NB4 (cell line): Measurements from ENCODE around the gene TNS1.

Source experiments
- DNase-seq: peaks from one replicate; pipeline ENCODE4 v3.0.0; 2010; ENCODE audit warnings: low read depth
- H3K4me3 ChIP-seq: one replicate; pipeline ENCODE4 v1.5.1; 2011; ENCODE audit warnings: mild to moderate bottlenecking, low read depth, low read length, moderate library complexity
- CTCF ChIP-seq: IDR thresholded peaks from one replicate; pipeline ENCODE4 v1.5.1; 2012; ENCODE audit warnings: low read depth, low read length
- MYC ChIP-seq: IDR thresholded peaks from 2 replicates; pipeline ENCODE4 v1.6.1; 2011; ENCODE audit warnings: low read depth, low read length
- POLR2A ChIP-seq: IDR thresholded peaks from 2 replicates; pipeline ENCODE4 v1.6.1; 2011; ENCODE audit warnings: mild to moderate bottlenecking; ENCODE audit not compliant: insufficient read length; ENCODE audit errors: extremely low read depth
- TF ChIP-seq, protein P1 (sequence below): IDR thresholded peaks from 2 replicates; pipeline ENCODE4 v1.6.1; 2011; ENCODE audit warnings: low read depth, low read length

Gene TNS1

DNA sequence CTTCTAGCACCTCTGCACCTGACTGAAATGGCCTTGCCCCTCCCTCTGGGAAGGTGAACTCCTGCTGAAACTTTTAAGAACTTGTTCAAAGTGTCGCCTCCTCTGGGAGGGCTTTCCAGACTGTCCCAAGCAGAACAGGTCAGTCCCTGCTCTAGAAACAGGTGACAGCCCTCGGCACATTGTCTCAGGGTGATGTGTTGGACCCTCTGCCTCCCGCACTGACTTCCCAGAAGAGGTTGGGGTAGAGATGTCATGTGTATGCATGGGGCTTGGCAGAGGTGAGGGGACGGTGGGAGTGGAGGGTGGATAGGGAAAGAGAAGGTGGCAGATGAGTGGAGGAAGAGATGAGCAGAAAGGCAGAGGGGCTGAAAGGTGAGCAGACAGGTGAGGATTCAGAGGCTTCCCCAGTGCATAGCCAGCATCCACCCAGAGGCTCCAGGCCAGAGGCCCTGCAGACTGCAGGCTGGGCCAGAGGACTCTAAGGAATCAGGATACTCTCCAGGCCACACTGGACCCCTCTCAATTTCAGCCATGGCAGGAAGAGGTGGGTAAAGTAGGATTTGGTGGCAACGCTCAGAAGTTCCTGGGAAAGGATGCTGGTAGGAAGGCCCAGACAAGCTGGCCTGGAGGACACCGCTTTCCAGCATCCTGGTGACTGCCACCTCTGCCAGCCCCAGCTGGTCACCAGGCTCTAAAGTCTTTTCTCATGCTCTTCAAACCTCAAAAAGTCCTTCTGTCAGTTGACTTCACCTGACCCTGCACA, 24.8 kb upstream of the TNS1 start:
- TF ChIP-seq MYC: no peak
- TF ChIP-seq POLR2A: no peak
- TF ChIP-seq, protein P1, sequence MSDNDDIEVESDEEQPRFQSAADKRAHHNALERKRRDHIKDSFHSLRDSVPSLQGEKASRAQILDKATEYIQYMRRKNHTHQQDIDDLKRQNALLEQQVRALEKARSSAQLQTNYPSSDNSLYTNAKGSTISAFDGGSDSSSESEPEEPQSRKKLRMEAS: no peak
- no peak for TF ChIP-seq CTCF
- DNase-seq: no peak
- H3K4me3 ChIP-seq: no peak overlapping the region

DNA sequence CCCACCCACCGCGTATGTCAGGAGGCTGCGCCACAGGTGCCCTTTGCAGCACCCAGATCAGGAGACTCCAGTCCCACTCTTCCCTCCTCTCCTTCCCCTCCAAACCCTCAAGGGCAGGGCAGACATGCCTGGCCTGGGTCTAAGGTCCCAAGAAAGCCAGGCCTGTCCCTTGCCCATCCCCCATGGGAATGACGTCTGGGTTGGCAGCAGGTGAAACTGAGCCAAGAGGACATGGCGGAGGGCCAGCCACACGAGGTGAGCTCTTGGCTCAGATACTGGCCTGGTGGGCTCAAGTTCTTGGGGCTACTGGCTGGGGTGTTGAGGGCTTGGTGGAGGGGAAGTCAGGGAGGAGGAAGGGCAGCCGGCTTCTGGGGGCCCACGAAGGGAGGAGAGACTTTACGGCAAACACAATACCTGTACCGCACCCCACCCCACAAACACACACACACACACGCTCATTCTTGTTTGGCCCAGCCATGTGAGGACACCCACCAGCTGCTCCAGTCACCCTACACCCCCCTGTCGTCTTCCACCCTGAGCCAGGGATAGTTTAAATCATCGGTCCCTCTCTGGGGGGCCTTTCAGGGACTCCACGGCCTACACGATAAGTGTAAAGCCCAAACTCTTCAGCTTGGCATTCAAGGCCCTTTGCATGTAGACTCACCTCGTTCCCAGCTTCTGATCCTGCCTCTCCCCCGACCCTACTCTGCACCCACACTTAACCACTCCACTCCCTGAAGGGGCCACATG, 24.1 kb upstream of the TNS1 start:
- DNase-seq: no peak
- TF ChIP-seq MYC (no peak), POLR2A (no peak), CTCF (no peak)
- TF ChIP-seq, protein P1: no peak
- H3K4me3 ChIP-seq: no peak overlapping the region

DNA sequence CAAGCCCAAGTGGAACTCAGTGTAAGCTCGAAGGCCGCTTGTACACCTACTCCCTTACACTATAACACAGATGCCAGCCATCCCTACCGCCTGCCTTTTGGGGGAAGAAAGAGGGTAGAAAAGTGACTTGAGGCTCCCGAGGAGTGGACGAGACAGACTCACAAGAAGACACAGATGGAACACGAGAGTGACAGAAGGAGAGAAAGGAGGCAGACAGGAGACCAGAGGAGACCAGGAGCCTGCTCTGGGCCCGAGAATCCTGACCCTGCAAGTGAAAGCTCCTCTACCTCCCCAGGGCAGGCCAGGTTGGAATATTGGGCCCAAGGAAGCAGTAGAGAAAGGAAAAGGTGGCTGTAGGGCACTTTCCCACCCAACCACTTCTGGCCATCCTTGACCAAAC, 23.4 kb upstream of the TNS1 start:
- H3K4me3 ChIP-seq: no peak overlapping the region
- TF ChIP-seq MYC (no peak), POLR2A (no peak), CTCF (no peak)
- TF ChIP-seq, protein P1: no peak
- DNase-seq: no peak

GRCh38 chr2:218024871-218025270, 22.1 kb upstream of the TNS1 start:
- no peak for DNase-seq
- TF ChIP-seq, protein P1: no peak
- no peak for TF ChIP-seq CTCF
- TF ChIP-seq POLR2A: no peak
- no peak for TF ChIP-seq MYC
- H3K4me3 ChIP-seq: no peak overlapping the region

DNA sequence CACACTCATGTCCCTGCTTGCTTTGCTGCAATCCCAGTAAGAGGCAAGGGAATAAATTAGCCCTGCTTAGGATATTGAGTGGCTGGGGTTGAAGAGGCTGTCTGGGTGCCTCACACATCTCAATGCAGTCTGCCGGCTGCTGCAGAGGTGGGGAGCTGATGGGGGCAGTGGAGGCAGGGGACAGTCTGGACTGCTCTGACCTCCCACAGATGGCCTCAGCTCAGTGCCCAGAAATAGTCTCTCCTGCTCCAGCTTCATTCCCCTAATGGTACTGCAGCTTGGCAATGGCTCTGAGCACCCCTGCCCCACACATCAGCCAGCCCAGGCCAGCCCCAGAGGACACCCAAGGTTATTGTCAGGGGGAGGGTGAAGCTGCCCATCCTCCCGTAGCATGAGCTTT, 21.5 kb upstream of the TNS1 start:
- no peak for DNase-seq
- H3K4me3 ChIP-seq: no peak overlapping the region
- TF ChIP-seq MYC (no peak), POLR2A (no peak), CTCF (no peak)
- TF ChIP-seq, protein P1: no peak
